Neural cell (in vitro differentiated cells): ENCODE measurements around the gene LRMDA. TPM values are rescaled to one million over a fixed set of nuclear protein-coding genes. Genes with fewer than 3 reads are reported as not detected.

Source experiments
- H2AFZ ChIP-seq: fragments of 200-600, 300-800 bp; sonication (generic), shearing (Covaris generic); 2 replicates; pipeline ENCODE4 v1.6.0; 2014; ENCODE audit warnings: low read depth, mild to moderate bottlenecking, antibody characterized with exemption, low read length, moderate library complexity
- H3F3A ChIP-seq: fragments of 200-600 bp; shearing (Covaris generic); 2 replicates; pipeline ENCODE4 v1.6.1; 2016; ENCODE audit warnings: mild to moderate bottlenecking, moderate library complexity, mixed read lengths, antibody characterized with exemption, low read length; ENCODE audit not compliant: insufficient read depth, poor library complexity, severe bottlenecking
- H3K27ac ChIP-seq: fragments of 200-600, 300-800 bp; sonication (generic), shearing (Covaris generic); 2 replicates; pipeline ENCODE4 v1.5.1; 2014; ENCODE audit warnings: mild to moderate bottlenecking, low read length, moderate library complexity
- H3K27me3 ChIP-seq: fragments of 300-800, 200-600 bp; sonication (generic), shearing (Covaris generic); 2 replicates; pipeline ENCODE4 v1.6.0; 2014; ENCODE audit warnings: mild to moderate bottlenecking, low read depth, low read length, moderate library complexity; ENCODE audit not compliant: insufficient read depth
- H3K36me3 ChIP-seq: fragments of 300-800, 200-600 bp; sonication (generic), shearing (Covaris generic); 2 replicates; pipeline ENCODE4 v1.5.1; 2014; ENCODE audit warnings: mild to moderate bottlenecking, antibody characterized with exemption, low read length, moderate library complexity; ENCODE audit not compliant: insufficient read depth
- H3K4me2 ChIP-seq: fragments of 300-800, 200-600 bp; sonication (generic), shearing (Covaris generic); 2 replicates; pipeline ENCODE4 v1.6.0; 2014; ENCODE audit warnings: mild to moderate bottlenecking, low read length
- H3K4me3 ChIP-seq: fragments of 300-800, 200-600 bp; sonication (generic), shearing (Covaris generic); 2 replicates; pipeline ENCODE4 v1.5.1; 2014; ENCODE audit warnings: mild to moderate bottlenecking, low read length, moderate library complexity
- H3K79me2 ChIP-seq: fragments of 200-600 bp; shearing (Covaris generic); replicated peaks from 2 replicates; pipeline ENCODE4 v1.6.0; 2014; ENCODE audit warnings: mild to moderate bottlenecking, low read length, moderate library complexity; ENCODE audit not compliant: insufficient read depth
- H3K9ac ChIP-seq: fragments of 300-800, 200-600 bp; sonication (generic), shearing (Covaris generic); 2 replicates; pipeline ENCODE4 v1.6.1; 2016; ENCODE audit warnings: mild to moderate bottlenecking, low read length, mixed read lengths
- H3K9me2 ChIP-seq: fragments of 200-600 bp; shearing (Covaris generic); 2 replicates; pipeline ENCODE4 v1.6.1; 2016; ENCODE audit warnings: mild to moderate bottlenecking, low read length, mixed read lengths; ENCODE audit not compliant: insufficient read depth
- H3K9me3 ChIP-seq: fragments of 200-600, 300-800 bp; sonication (generic), shearing (Covaris generic); 2 replicates; pipeline ENCODE4 v1.6.1; 2016; ENCODE audit warnings: mild to moderate bottlenecking, mixed run types, low read length, moderate library complexity, mixed read lengths
- H4K20me1 ChIP-seq: fragments of 200-600 bp; shearing (Covaris generic); 2 replicates; pipeline ENCODE4 v1.6.1; 2016; ENCODE audit warnings: mild to moderate bottlenecking, mixed run types; ENCODE audit not compliant: insufficient read depth
- CTCF ChIP-seq: fragments of 450-650 bp; IDR thresholded peaks from 2 replicates; pipeline ENCODE4 v1.5.1; 2014; ENCODE audit warnings: antibody characterized with exemption, mild to moderate bottlenecking, moderate library complexity; ENCODE audit not compliant: poor library complexity, severe bottlenecking
- EZH2 ChIP-seq: fragments of 200-600, 300-800 bp; shearing (Covaris generic), sonication (generic); IDR thresholded peaks from 2 replicates; pipeline ENCODE4 v1.6.1; 2014; ENCODE audit warnings: antibody characterized with exemption, low read length, borderline replicate concordance, mild to moderate bottlenecking; ENCODE audit not compliant: insufficient read depth, poor library complexity, severe bottlenecking
- MXI1 ChIP-seq: fragments of 450-650 bp; conservative IDR thresholded peaks from 2 replicates; pipeline ENCODE4 v1.6.1; 2014; ENCODE audit warnings: antibody characterized with exemption, mild to moderate bottlenecking; ENCODE audit not compliant: poor library complexity, severe bottlenecking
- RAD21 ChIP-seq: fragments of 450-650 bp; conservative IDR thresholded peaks from 2 replicates; pipeline ENCODE4 v1.6.1; 2014; ENCODE audit warnings: antibody characterized with exemption, mild to moderate bottlenecking, moderate library complexity
- REST ChIP-seq: IDR thresholded peaks from 2 replicates; pipeline ENCODE4 v1.6.1; 2012; ENCODE audit warnings: borderline replicate concordance
- polyA plus RNA-seq: library from polyadenylated mRNA; depleted of rRNA; stranded (reverse); fragments of >200 nt; gene quantifications from 2 replicates; pipeline ENCODE4 v1.2.3, GENCODE V29; 2014

Gene LRMDA
- polyA plus RNA-seq, 1 donor from 2014 or later = 5.6 TPM

GRCh38 chr10:76045174-76045573, 613.8 kb downstream of the LRMDA start:
- H3K4me2 ChIP-seq = no peak overlapping the region
- no peaks in the 10 kb centered on the region for H3K27me3 ChIP-seq
- H3F3A ChIP-seq = no peaks in the 10 kb centered on the region
- H3K9ac ChIP-seq = no peak overlapping the region
- no peak overlapping the region for H3K4me3 ChIP-seq
- H4K20me1 ChIP-seq = no peaks in the 10 kb centered on the region
- no peak for TF ChIP-seq CTCF
- H3K9me2 ChIP-seq = no peaks in the 10 kb centered on the region
- H2AFZ ChIP-seq = no peak overlapping the region
- H3K27ac ChIP-seq = no peak overlapping the region
- no peaks in the 10 kb centered on the region for H3K9me3 ChIP-seq
- no peaks in the 10 kb centered on the region for H3K79me2 ChIP-seq
- H3K36me3 ChIP-seq = no peaks in the 10 kb centered on the region

GRCh38 chr10:76047521-76047920, 616.1 kb downstream of the LRMDA start:
- Histone ChIP-seq H2AFZ (no peak overlapping the region), H3K27ac (no peak overlapping the region), H3K4me2 (no peak overlapping the region), H3K9ac (no peak overlapping the region), H3K4me3 (no peak overlapping the region), H3F3A (no peaks in the 10 kb centered on the region), H3K36me3 (no peaks in the 10 kb centered on the region), H3K9me3 (no peaks in the 10 kb centered on the region), H3K27me3 (no peaks in the 10 kb centered on the region), H3K9me2 (no peaks in the 10 kb centered on the region), H4K20me1 (no peaks in the 10 kb centered on the region), H3K79me2 (no peaks in the 10 kb centered on the region)
- no peak for TF ChIP-seq MXI1
- no peak for TF ChIP-seq RAD21
- TF ChIP-seq EZH2 = no peak
- TF ChIP-seq CTCF = no peak
- TF ChIP-seq REST = no peak
